ENCODE measurements around the gene FSTL4. TPM values are rescaled to one million over a fixed set of nuclear protein-coding genes. Genes with fewer than 3 reads are reported as not detected.

Gene FSTL4
- total and polyA plus RNA-seq, 2 of the 13 experiments (the other 11 are each of a cell fraction or from before 2014, with no cell fraction given): 2.1 to 3.0 TPM

- POLR2A ChIA-PET: no interaction called here
Observed at GRCh38 chr5:133467826-133468463, 144.4 kb downstream of the FSTL4 start.

GRCh38 chr5:133467335-133467779 lies 145.0 kb downstream of the FSTL4 start:
- no peak for TF ChIP-seq KLF12 (CRISPR knock-in tag; IDR thresholded peaks at IDR 0.05; ENCODE audit: borderline replicate concordance)
- TF ChIP-seq SKI (IDR thresholded peaks at IDR 0.05; ENCODE audit: partially characterized antibody): no peak
- TF ChIP-seq ZNF615 (CRISPR knock-in tag; IDR thresholded peaks at IDR 0.05; ENCODE audit: borderline replicate concordance): no peak
- no peak for TF ChIP-seq FOXM1 (CRISPR knock-in tag; IDR thresholded peaks at IDR 0.05)
- TF ChIP-seq GABPB1 (CRISPR knock-in tag; IDR thresholded peaks at IDR 0.05): no peak
- TF ChIP-seq MTERF4 (CRISPR knock-in tag; IDR thresholded peaks at IDR 0.05): no peak
- no peak for TF ChIP-seq SP4 (CRISPR knock-in tag; IDR thresholded peaks at IDR 0.05)
- no peak for TF ChIP-seq TCF7 (IDR thresholded peaks at IDR 0.05; ENCODE audit: low read depth)
- no peak for TF ChIP-seq REPIN1 (CRISPR knock-in tag; IDR thresholded peaks at IDR 0.05; ENCODE audit: borderline replicate concordance, low read depth)
- no peak for TF ChIP-seq KDM5B (CRISPR knock-in tag; IDR thresholded peaks at IDR 0.05; ENCODE audit: borderline replicate concordance)
- TF ChIP-seq GMEB1 (CRISPR knock-in tag; IDR thresholded peaks at IDR 0.05; ENCODE audit: borderline replicate concordance): no peak
- TF ChIP-seq ZNF597 (CRISPR knock-in tag; IDR thresholded peaks at IDR 0.05): no peak
- intact Hi-C loops (cut with micrococcal nuclease; ENCODE audit: unreplicated experiment): no loop called here

More at GRCh38 chr5:133467826-133468463, 144.4 kb downstream of the FSTL4 start:
- Histone ChIP-seq H3K9me3 (ENCODE audit: low read length) (no peaks in the 10 kb centered on the region), H3K27ac (ENCODE audit: extremely low read length, insufficient read depth, low read length) (no peak overlapping the region), H3K36me3 (replicated peaks in 1 of 2; ENCODE audit: control insufficient read depth in 1 of 2, insufficient read depth in 2 of 2, low read length in 2 of 2) (no peaks in the 10 kb centered on the region), H3K9ac (ENCODE audit: insufficient read depth, low read depth, low read length) (no peak overlapping the region), H2AFZ (ENCODE audit: low read length) (no peak overlapping the region), H3K79me2 (ENCODE audit: insufficient read depth, low read length) (no peaks in the 10 kb centered on the region), H3K4me3 (replicated peaks in 1 of 3; ENCODE audit: insufficient read depth in 1 of 3, low read depth in 2 of 3, low read length in 3 of 3) (no peak overlapping the region), H4K20me1 (ENCODE audit: insufficient read depth, low read length) (no peaks in the 10 kb centered on the region), H3K4me1 (ENCODE audit: insufficient read depth, low read length) (no peaks in the 10 kb centered on the region), H3K27me3 (ENCODE audit: control insufficient read depth in 1 of 2, insufficient read depth in 2 of 2, low read length in 2 of 2) (peaks cover 0 to 24% of the 10 kb centered on the region in 2 experiments; a peak in 3 of 5 replicates), H3K4me2 (ENCODE audit: low read depth, low read length) (no peak overlapping the region)
- BruUV-seq (replicated peaks): no TSS peak
- TF ChIP-seq NFRKB (IDR thresholded peaks at IDR 0.05) (no peak), MLLT10 (CRISPR knock-in tag; IDR thresholded peaks at IDR 0.05) (no peak), JUNB (CRISPR knock-in tag; IDR thresholded peaks at IDR 0.05; ENCODE audit: borderline replicate concordance) (no peak)
- no peak for FAIRE-seq
- 14% methylated on average over 3 of the region's 4 CpGs for WGBS (ENCODE audit: low lambda C conversion rate)
- CTCF ChIA-PET (ENCODE audit: low intra/inter-chr PET ratio, low total read pairs): no interaction called here
- intact Hi-C loops (cut with micrococcal nuclease; ENCODE audit: unreplicated experiment) (no loop called here), in situ Hi-C loops (cut with HindIII; ENCODE audit: extremely low pct_ligation_motif_present, low pct_unique_long_range_greater_than_20kb) (no loop called here)
- no peak for ATAC-seq
- no peak for DNase-seq (ENCODE audit: low spot score)

More at GRCh38 chr5:133467335-133467779, 145.0 kb downstream of the FSTL4 start:
- Histone ChIP-seq H2AFZ (ENCODE audit: low read length) (no peak overlapping the region), H4K20me1 (ENCODE audit: insufficient read depth, low read length) (no peaks in the 10 kb centered on the region), H3K27ac (ENCODE audit: extremely low read length, insufficient read depth, low read length) (no peak overlapping the region), H3K4me3 (replicated peaks in 1 of 3; ENCODE audit: insufficient read depth in 1 of 3, low read depth in 2 of 3, low read length in 3 of 3) (no peak overlapping the region), H3K4me2 (ENCODE audit: low read depth, low read length) (no peak overlapping the region), H3K36me3 (replicated peaks in 1 of 2; ENCODE audit: control insufficient read depth in 1 of 2, insufficient read depth in 2 of 2, low read length in 2 of 2) (no peaks in the 10 kb centered on the region), H3K79me2 (ENCODE audit: insufficient read depth, low read length) (no peaks in the 10 kb centered on the region), H3K4me1 (ENCODE audit: insufficient read depth, low read length) (no peaks in the 10 kb centered on the region), H3K27me3 (ENCODE audit: control insufficient read depth in 1 of 2, insufficient read depth in 2 of 2, low read length in 2 of 2) (peaks cover 0 to 24% of the 10 kb centered on the region in 2 experiments; a peak in 3 of 5 replicates), H3K9me3 (ENCODE audit: low read length) (no peaks in the 10 kb centered on the region), H3K9ac (ENCODE audit: insufficient read depth, low read depth, low read length) (no peak overlapping the region)
- WGBS (ENCODE audit: low lambda C conversion rate): 0% methylated on average over 4 of the region's 7 CpGs
- ATAC-seq (no peak), FAIRE-seq (no peak), DNase-seq (ENCODE audit: low spot score) (no peak)
- in situ Hi-C loops (cut with HindIII; ENCODE audit: extremely low pct_ligation_motif_present, low pct_unique_long_range_greater_than_20kb): no loop called here
- CTCF ChIA-PET (ENCODE audit: low intra/inter-chr PET ratio, low total read pairs): no interaction called here
- POLR2A ChIA-PET: no interaction called here
- no TSS peak for BruUV-seq (replicated peaks)

Data from HepG2 (cell line).